Loucy (cell line): ENCODE data around the gene D2HGDH.

ENCODE experiments used
- H2AFZ ChIP-seq: fragments of 200-600 bp; sonication (generic); 2 replicates; pipeline ENCODE4 v1.6.0; 2016; ENCODE audit warnings: antibody characterized with exemption, mild to moderate bottlenecking, low read length, moderate library complexity
- H3F3A ChIP-seq: fragments of 200-600 bp; 2 replicates; pipeline ENCODE4 v1.6.0; 2016; ENCODE audit warnings: antibody characterized with exemption, low read depth, mild to moderate bottlenecking
- H3K27me3 ChIP-seq: fragments of 200-600 bp; sonication (generic); 2 replicates; pipeline ENCODE4 v1.6.1; 2014; ENCODE audit warnings: low read length, mild to moderate bottlenecking; ENCODE audit not compliant: insufficient read depth, poor library complexity, severe bottlenecking
- H3K36me3 ChIP-seq: fragments of 200-600 bp; sonication (generic); 2 replicates; pipeline ENCODE4 v1.6.1; 2016; ENCODE audit warnings: low read length; ENCODE audit not compliant: insufficient read depth
- H3K4me1 ChIP-seq: fragments of 200-600 bp; sonication (generic); 2 replicates; pipeline ENCODE4 v1.5.1; 2014; ENCODE audit warnings: low read length, mild to moderate bottlenecking; ENCODE audit not compliant: insufficient read depth, poor library complexity, severe bottlenecking
- H3K4me2 ChIP-seq: fragments of 200-600 bp; sonication (generic); 2 replicates; pipeline ENCODE4 v1.6.0; 2014; ENCODE audit warnings: antibody characterized with exemption, low read length, low read depth, mild to moderate bottlenecking; ENCODE audit not compliant: poor library complexity, severe bottlenecking
- H3K4me3 ChIP-seq: fragments of 200-600 bp; sonication (generic); 2 replicates; pipeline ENCODE4 v1.5.1; 2014; ENCODE audit warnings: low read length, mild to moderate bottlenecking, mixed read lengths; ENCODE audit not compliant: poor library complexity, severe bottlenecking
- H3K79me2 ChIP-seq: fragments of 200-600 bp; sonication (generic); 2 replicates; pipeline ENCODE4 v1.6.1; 2014; ENCODE audit warnings: low read length; ENCODE audit not compliant: insufficient read depth
- H3K9ac ChIP-seq: fragments of 200-600 bp; sonication (generic); 2 replicates; pipeline ENCODE4 v1.6.0; 2014; ENCODE audit warnings: mild to moderate bottlenecking, low read depth, low read length, moderate library complexity; ENCODE audit not compliant: poor library complexity, severe bottlenecking
- H3K9me2 ChIP-seq: fragments of 200-600 bp; sonication (generic); replicated peaks from 2 replicates; pipeline ENCODE4 v1.6.1; 2016; ENCODE audit warnings: low read depth, low read length, mixed read lengths
- H3K9me3 ChIP-seq: fragments of 200-600 bp; sonication (generic); 2 replicates; pipeline ENCODE4 v1.6.1; 2014; ENCODE audit warnings: mild to moderate bottlenecking, antibody characterized with exemption, low read length, low read depth; ENCODE audit not compliant: insufficient read depth
- H4K20me1 ChIP-seq: fragments of 200-600 bp; sonication (generic); 2 replicates; pipeline ENCODE4 v1.6.0; 2014; ENCODE audit warnings: antibody characterized with exemption, low read length, mild to moderate bottlenecking; ENCODE audit not compliant: insufficient read depth, poor library complexity, severe bottlenecking
- CTCF ChIP-seq: fragments of 200-600 bp; sonication (generic); conservative IDR thresholded peaks from 2 replicates; pipeline ENCODE4 v1.5.1; 2014; ENCODE audit warnings: mild to moderate bottlenecking, antibody characterized with exemption, low read length
- EZH2phosphoT487 ChIP-seq: fragments of 200-600 bp; IDR thresholded peaks from 2 replicates; pipeline ENCODE4 v1.6.1; 2018; ENCODE audit warnings: antibody characterized with exemption, mild to moderate bottlenecking, moderate library complexity, borderline replicate concordance

D2HGDH gene

GRCh38 chr2:241811201-241811951 is 76.9 kb downstream of the D2HGDH start:
- H3K4me3 ChIP-seq, result no peak overlapping the region
- H3K4me1 ChIP-seq, result peaks cover 3% of the 10 kb centered on the region
- no peaks in the 10 kb centered on the region for H3K9me3 ChIP-seq
- no peaks in the 10 kb centered on the region for H3K27me3 ChIP-seq
- H3K9ac ChIP-seq, result no peak overlapping the region
- H4K20me1 ChIP-seq, result no peaks in the 10 kb centered on the region
- no peak overlapping the region for H2AFZ ChIP-seq
- H3K4me2 ChIP-seq, result no peak overlapping the region
- no peaks in the 10 kb centered on the region for H3K9me2 ChIP-seq
- no peaks in the 10 kb centered on the region for H3F3A ChIP-seq
- TF ChIP-seq EZH2phosphoT487, result no peak
- TF ChIP-seq CTCF, result no peak
- no peaks in the 10 kb centered on the region for H3K36me3 ChIP-seq
- no peaks in the 10 kb centered on the region for H3K79me2 ChIP-seq

DNA sequence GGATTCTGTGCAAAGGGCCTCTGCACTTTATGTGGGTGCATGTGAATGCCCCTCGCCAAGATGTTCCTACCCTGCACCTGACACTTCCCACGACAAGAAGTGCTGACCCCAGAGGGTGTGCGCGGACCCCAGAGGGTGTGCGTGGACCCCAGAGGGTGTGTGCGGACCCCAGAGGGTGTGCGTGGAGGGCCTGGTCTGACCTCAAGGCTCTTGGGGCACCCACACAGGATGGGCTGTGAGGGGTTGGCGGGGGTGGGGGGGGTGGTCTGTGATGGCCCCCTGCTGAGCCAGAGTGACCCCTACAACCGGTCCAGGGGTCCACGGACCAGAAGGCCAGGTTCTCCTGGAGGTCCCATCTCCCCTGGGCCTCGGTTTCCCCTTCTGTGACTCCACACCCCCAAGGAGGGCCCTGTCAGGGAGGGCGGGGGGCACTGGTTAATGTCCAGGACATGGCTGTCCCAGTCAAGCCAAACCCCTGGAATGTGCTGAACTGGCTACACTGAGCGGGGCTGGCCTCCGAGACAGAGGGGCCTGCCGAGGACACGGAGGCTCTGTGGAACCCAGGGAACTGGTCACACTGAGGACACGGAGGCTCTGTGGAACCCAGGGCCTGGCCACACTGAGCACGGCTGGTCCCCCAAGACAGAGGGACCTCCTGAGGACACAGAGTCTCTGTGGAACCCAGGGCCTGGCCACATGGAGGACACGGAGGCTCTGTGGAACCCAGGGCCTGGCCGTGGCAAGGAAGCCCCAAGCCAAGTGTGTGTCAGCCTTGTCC is 77.7 kb downstream of the D2HGDH start:
- peaks cover 3% of the 10 kb centered on the region for H3K4me1 ChIP-seq
- H3K79me2 ChIP-seq, result no peaks in the 10 kb centered on the region
- no peaks in the 10 kb centered on the region for H3F3A ChIP-seq
- TF ChIP-seq CTCF (no peak), EZH2phosphoT487 (no peak)
- no peaks in the 10 kb centered on the region for H3K36me3 ChIP-seq
- H3K9me2 ChIP-seq, result no peaks in the 10 kb centered on the region
- H3K9ac ChIP-seq, result no peak overlapping the region
- no peaks in the 10 kb centered on the region for H3K9me3 ChIP-seq
- no peak overlapping the region for H3K4me2 ChIP-seq
- no peaks in the 10 kb centered on the region for H3K27me3 ChIP-seq
- H2AFZ ChIP-seq, result no peak overlapping the region
- H3K4me3 ChIP-seq, result no peak overlapping the region
- no peaks in the 10 kb centered on the region for H4K20me1 ChIP-seq

GRCh38 chr2:241812730-241813643 is 78.6 kb downstream of the D2HGDH start:
- Histone ChIP-seq H3K9me2 (no peaks in the 10 kb centered on the region), H3K4me3 (no peak overlapping the region), H3F3A (no peaks in the 10 kb centered on the region), H3K9ac (no peak overlapping the region), H2AFZ (no peak overlapping the region), H3K27me3 (no peaks in the 10 kb centered on the region), H3K4me1 (peaks cover 3% of the 10 kb centered on the region), H3K79me2 (no peaks in the 10 kb centered on the region), H4K20me1 (no peaks in the 10 kb centered on the region), H3K4me2 (peak overlapping the region; percentile 8), H3K9me3 (no peaks in the 10 kb centered on the region), H3K36me3 (no peaks in the 10 kb centered on the region)
- TF ChIP-seq EZH2phosphoT487 (no peak), CTCF (no peak)
